OCI-LY3 (cell line): ENCODE data around the gene TPRN.

Source experiments
- CTCF ChIP-seq: fragments of 200-600, 300-600 bp; sonication (generic); IDR thresholded peaks from 2 replicates; pipeline ENCODE4 v1.5.1; 2014; ENCODE audit warnings: antibody characterized with exemption, low read length, low read depth
- EZH2phosphoT487 ChIP-seq: fragments of 200-600 bp; shearing (Covaris generic); IDR thresholded peaks from 2 replicates; pipeline ENCODE4 v1.6.1; 2018; ENCODE audit warnings: antibody characterized with exemption, mixed run types, low read depth

- TF ChIP-seq CTCF, result no peak
- no peak for TF ChIP-seq EZH2phosphoT487
Measured at GRCh38 chr9:137141976-137142936, 58.3 kb downstream of the TPRN start.
